ENCODE data around the gene SSBP3.

The SSBP3 gene

GRCh38 chr1:54385727-54386022 lies 20.5 kb downstream of the SSBP3 start:
- H3K9me3 ChIP-seq (ENCODE audit: insufficient read depth, low read length): no peaks in the 10 kb centered on the region
- no peaks in the 10 kb centered on the region for H3K9me2 ChIP-seq (replicated peaks; ENCODE audit: insufficient read depth, low read length)
- no peak overlapping the region for H3K4me2 ChIP-seq (ENCODE audit: low read depth, low read length, poor library complexity, severe bottlenecking)
- H3F3A ChIP-seq (ENCODE audit: insufficient read depth): no peaks in the 10 kb centered on the region
- no peak overlapping the region for H2AFZ ChIP-seq (ENCODE audit: low read depth, low read length, severe bottlenecking)
- H3K4me3 ChIP-seq (ENCODE audit: insufficient read depth, low read length, poor library complexity, severe bottlenecking): no peak overlapping the region
- no peak overlapping the region for H3K27ac ChIP-seq (ENCODE audit: low read depth, low read length)
- H3K9ac ChIP-seq (ENCODE audit: low read length): no peak overlapping the region
- TF ChIP-seq, protein P1, sequence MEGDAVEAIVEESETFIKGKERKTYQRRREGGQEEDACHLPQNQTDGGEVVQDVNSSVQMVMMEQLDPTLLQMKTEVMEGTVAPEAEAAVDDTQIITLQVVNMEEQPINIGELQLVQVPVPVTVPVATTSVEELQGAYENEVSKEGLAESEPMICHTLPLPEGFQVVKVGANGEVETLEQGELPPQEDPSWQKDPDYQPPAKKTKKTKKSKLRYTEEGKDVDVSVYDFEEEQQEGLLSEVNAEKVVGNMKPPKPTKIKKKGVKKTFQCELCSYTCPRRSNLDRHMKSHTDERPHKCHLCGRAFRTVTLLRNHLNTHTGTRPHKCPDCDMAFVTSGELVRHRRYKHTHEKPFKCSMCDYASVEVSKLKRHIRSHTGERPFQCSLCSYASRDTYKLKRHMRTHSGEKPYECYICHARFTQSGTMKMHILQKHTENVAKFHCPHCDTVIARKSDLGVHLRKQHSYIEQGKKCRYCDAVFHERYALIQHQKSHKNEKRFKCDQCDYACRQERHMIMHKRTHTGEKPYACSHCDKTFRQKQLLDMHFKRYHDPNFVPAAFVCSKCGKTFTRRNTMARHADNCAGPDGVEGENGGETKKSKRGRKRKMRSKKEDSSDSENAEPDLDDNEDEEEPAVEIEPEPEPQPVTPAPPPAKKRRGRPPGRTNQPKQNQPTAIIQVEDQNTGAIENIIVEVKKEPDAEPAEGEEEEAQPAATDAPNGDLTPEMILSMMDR (IDR thresholded peaks at IDR 0.05; ENCODE audit: insufficient read depth, low read length, poor library complexity, severe bottlenecking): no peak
- no peak for TF ChIP-seq EZH2phosphoT487 (conservative IDR thresholded peaks at IDR 0.05; ENCODE audit: low read length)
- no peaks in the 10 kb centered on the region for H3K79me2 ChIP-seq (ENCODE audit: insufficient read depth, low read length)
- H4K20me1 ChIP-seq (ENCODE audit: low read depth, low read length): no peaks in the 10 kb centered on the region
- H3K27me3 ChIP-seq (ENCODE audit: low read length): no peaks in the 10 kb centered on the region
- no peaks in the 10 kb centered on the region for H3K36me3 ChIP-seq (ENCODE audit: low read length)

- Histone ChIP-seq H3K4me2 (ENCODE audit: low read depth, low read length, poor library complexity, severe bottlenecking) (no peak overlapping the region), H3K79me2 (ENCODE audit: insufficient read depth, low read length) (no peaks in the 10 kb centered on the region), H3K27me3 (ENCODE audit: low read length) (no peaks in the 10 kb centered on the region), H3K9me3 (ENCODE audit: insufficient read depth, low read length) (no peaks in the 10 kb centered on the region), H3K4me3 (ENCODE audit: insufficient read depth, low read length, poor library complexity, severe bottlenecking) (no peak overlapping the region), H3F3A (ENCODE audit: insufficient read depth) (no peaks in the 10 kb centered on the region), H3K27ac (ENCODE audit: low read depth, low read length) (no peak overlapping the region), H2AFZ (ENCODE audit: low read depth, low read length, severe bottlenecking) (no peak overlapping the region), H3K9me2 (replicated peaks; ENCODE audit: insufficient read depth, low read length) (no peaks in the 10 kb centered on the region), H4K20me1 (ENCODE audit: low read depth, low read length) (no peaks in the 10 kb centered on the region), H3K9ac (ENCODE audit: low read length) (no peak overlapping the region), H3K36me3 (ENCODE audit: low read length) (no peaks in the 10 kb centered on the region)
- TF ChIP-seq, protein P1 (IDR thresholded peaks at IDR 0.05; ENCODE audit: insufficient read depth, low read length, poor library complexity, severe bottlenecking): no peak
- no peak for TF ChIP-seq EZH2phosphoT487 (conservative IDR thresholded peaks at IDR 0.05; ENCODE audit: low read length)
Measured at GRCh38 chr1:54384918-54385726, 21.1 kb downstream of the SSBP3 start.

DNA sequence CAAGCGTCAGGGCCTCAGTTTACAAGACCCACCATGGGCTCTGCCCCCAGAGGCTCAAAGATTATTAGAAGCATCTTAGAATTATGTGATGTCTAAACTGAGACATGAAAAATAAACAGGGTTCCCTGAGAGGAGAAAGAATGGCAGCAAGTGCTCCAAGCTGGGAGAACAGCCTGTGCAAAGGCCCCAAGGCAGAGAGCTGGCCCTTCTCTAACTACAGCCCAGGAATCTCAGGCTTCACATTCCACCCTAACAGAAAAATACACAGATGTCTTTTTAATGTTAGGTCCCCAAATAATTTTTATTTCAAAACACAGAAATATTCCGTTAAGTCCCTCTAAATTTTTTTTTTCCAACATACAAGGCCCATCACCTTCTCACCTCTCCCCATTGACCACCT lies 21.7 kb downstream of the SSBP3 start:
- no peaks in the 10 kb centered on the region for H3K9me3 ChIP-seq (ENCODE audit: insufficient read depth, low read length)
- H2AFZ ChIP-seq (ENCODE audit: low read depth, low read length, severe bottlenecking): no peak overlapping the region
- H3K27ac ChIP-seq (ENCODE audit: low read depth, low read length): no peak overlapping the region
- no peaks in the 10 kb centered on the region for H3K9me2 ChIP-seq (replicated peaks; ENCODE audit: insufficient read depth, low read length)
- H3K4me3 ChIP-seq (ENCODE audit: insufficient read depth, low read length, poor library complexity, severe bottlenecking): no peak overlapping the region
- no peaks in the 10 kb centered on the region for H3K27me3 ChIP-seq (ENCODE audit: low read length)
- H3F3A ChIP-seq (ENCODE audit: insufficient read depth): no peaks in the 10 kb centered on the region
- no peaks in the 10 kb centered on the region for H3K79me2 ChIP-seq (ENCODE audit: insufficient read depth, low read length)
- no peak overlapping the region for H3K4me2 ChIP-seq (ENCODE audit: low read depth, low read length, poor library complexity, severe bottlenecking)
- TF ChIP-seq, protein P1 (IDR thresholded peaks at IDR 0.05; ENCODE audit: insufficient read depth, low read length, poor library complexity, severe bottlenecking): no peak
- TF ChIP-seq EZH2phosphoT487 (conservative IDR thresholded peaks at IDR 0.05; ENCODE audit: low read length): no peak
- no peak overlapping the region for H3K9ac ChIP-seq (ENCODE audit: low read length)
- no peaks in the 10 kb centered on the region for H4K20me1 ChIP-seq (ENCODE audit: low read depth, low read length)
- no peaks in the 10 kb centered on the region for H3K36me3 ChIP-seq (ENCODE audit: low read length)
